A549 (cell line): ENCODE results near the gene FKBP8.

Experiments used
- NR3C1 ChIP-seq: fragments of >200 bp; sonication (Bioruptor Twin); formaldehyde crosslinking; IDR thresholded peaks from 3 replicates; pipeline ENCODE4 v1.6.1; 2017
- POLR2A ChIP-seq: IDR thresholded peaks from 2 replicates; pipeline ENCODE4 v1.6.1; 2012; ENCODE audit warnings: mild to moderate bottlenecking, low read length
- SMC3 ChIP-seq: fragments of >200 bp; sonication (Bioruptor Twin); formaldehyde crosslinking; IDR thresholded peaks from 3 replicates; pipeline ENCODE4 v1.6.1; 2018; ENCODE audit warnings: inconsistent platforms
- ZSCAN20 ChIP-seq: fragments of 250-450 bp; sonication (Bioruptor Pico); IDR thresholded peaks from 2 replicates; pipeline ENCODE4 v1.8.0; 2022; ENCODE audit warnings: mild to moderate bottlenecking, moderate library complexity
- TF ChIP-seq, protein P1 (sequence below): fragments of >200 bp; sonication (Bioruptor Twin); formaldehyde crosslinking; IDR thresholded peaks from 3 replicates; pipeline ENCODE4 v1.5.1; 2016

DNA sequence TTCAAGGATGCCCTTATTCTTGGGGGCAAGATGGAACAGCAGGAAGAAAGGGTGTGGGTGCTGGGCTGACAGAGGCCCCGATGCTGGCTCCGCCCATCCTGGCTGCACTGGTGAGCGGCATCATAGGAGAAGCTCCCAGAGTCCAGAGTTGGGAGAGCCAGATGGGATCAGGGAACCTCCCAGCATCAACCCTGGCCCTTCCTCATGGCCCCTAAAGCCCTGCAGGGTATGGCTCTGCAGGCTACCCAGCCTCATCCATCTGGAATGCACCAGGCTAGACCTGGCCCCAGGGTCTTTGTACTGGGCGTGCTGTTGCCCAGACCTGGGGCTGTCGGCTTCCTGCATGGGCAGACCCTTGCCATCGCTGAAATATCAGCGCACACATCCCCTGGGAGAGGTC, 13.6 kb downstream of the FKBP8 start:
- TF ChIP-seq, protein P1, sequence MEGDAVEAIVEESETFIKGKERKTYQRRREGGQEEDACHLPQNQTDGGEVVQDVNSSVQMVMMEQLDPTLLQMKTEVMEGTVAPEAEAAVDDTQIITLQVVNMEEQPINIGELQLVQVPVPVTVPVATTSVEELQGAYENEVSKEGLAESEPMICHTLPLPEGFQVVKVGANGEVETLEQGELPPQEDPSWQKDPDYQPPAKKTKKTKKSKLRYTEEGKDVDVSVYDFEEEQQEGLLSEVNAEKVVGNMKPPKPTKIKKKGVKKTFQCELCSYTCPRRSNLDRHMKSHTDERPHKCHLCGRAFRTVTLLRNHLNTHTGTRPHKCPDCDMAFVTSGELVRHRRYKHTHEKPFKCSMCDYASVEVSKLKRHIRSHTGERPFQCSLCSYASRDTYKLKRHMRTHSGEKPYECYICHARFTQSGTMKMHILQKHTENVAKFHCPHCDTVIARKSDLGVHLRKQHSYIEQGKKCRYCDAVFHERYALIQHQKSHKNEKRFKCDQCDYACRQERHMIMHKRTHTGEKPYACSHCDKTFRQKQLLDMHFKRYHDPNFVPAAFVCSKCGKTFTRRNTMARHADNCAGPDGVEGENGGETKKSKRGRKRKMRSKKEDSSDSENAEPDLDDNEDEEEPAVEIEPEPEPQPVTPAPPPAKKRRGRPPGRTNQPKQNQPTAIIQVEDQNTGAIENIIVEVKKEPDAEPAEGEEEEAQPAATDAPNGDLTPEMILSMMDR: no peak
- no peak for TF ChIP-seq NR3C1
- no peak for TF ChIP-seq SMC3
- TF ChIP-seq ZSCAN20: no peak
- TF ChIP-seq POLR2A: no peak
